Cerebellar nuclear complex (tissue), 1 donor: Measurements from ENCODE around the gene CXXC5.

Experiments
- DNase-seq, 2 experiments: peaks; one replicate each; lab custom pipeline; 2025; lab: John Stamatoyannopoulos, UW

The CXXC5 gene

GRCh38 chr5:139651853-139652787 lies 4.0 kb downstream of the CXXC5 start:
- peak in 1 of 2 experiments; percentile 63 for DNase-seq

GRCh38 chr5:139652788-139653241 lies 4.7 kb downstream of the CXXC5 start:
- DNase-seq, result no peak

DNA sequence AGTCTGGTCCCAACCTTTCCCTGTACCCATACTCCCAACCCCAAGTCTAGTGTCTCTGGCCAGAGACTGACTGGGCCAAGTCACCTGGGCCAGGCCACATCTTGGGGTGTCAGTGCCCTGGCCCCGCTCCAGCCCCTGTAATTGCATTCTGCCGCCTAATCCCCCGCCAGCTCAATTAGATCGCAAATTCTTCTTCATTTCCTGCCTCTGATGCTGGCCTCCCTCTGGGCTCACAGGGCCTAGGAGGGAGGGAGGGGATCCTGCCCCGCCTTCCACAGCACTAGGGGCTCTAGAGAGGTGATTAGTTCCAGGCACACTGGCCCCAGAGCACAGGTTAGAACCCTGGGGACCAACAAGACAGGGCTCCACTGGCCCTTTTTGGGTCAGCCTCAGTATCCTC lies 5.5 kb downstream of the CXXC5 start:
- peak in 1 of 2 experiments; percentile 66 for DNase-seq

GRCh38 chr5:139654464-139654863 lies 6.3 kb downstream of the CXXC5 start:
- no peak for DNase-seq

GRCh38 chr5:139654871-139655491 lies 6.8 kb downstream of the CXXC5 start:
- no peak for DNase-seq

GRCh38 chr5:139655727-139656271 lies 7.7 kb downstream of the CXXC5 start:
- DNase-seq, result no peak

GRCh38 chr5:139657363-139658321 lies 9.5 kb downstream of the CXXC5 start:
- no peak for DNase-seq

- no peak for DNase-seq
Observed at GRCh38 chr5:139658501-139658927, 10.4 kb downstream of the CXXC5 start.

- DNase-seq, result no peak
Observed at GRCh38 chr5:139658928-139659667, 10.9 kb downstream of the CXXC5 start.

DNA sequence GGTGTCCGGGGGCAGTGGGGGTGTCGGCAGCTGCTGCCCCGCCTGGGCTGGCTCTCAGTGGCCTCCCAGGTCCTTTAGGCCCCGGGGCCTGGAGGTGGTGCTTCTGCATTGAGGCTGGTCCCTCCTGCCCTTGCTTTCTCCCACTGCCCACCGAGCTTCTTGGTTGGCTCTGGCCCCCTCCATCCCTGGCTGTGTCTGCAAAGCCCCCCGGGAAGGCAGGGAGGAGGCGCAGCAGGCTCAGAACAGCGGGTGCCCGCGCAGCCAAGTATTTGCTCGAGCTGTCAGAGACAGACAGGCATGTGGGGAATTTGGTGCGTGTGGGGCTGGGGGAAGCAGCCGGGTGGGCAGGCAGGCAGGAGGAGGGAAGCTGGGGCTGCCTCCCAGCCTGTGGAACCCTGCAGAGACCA lies 11.5 kb downstream of the CXXC5 start:
- no peak for DNase-seq

DNA sequence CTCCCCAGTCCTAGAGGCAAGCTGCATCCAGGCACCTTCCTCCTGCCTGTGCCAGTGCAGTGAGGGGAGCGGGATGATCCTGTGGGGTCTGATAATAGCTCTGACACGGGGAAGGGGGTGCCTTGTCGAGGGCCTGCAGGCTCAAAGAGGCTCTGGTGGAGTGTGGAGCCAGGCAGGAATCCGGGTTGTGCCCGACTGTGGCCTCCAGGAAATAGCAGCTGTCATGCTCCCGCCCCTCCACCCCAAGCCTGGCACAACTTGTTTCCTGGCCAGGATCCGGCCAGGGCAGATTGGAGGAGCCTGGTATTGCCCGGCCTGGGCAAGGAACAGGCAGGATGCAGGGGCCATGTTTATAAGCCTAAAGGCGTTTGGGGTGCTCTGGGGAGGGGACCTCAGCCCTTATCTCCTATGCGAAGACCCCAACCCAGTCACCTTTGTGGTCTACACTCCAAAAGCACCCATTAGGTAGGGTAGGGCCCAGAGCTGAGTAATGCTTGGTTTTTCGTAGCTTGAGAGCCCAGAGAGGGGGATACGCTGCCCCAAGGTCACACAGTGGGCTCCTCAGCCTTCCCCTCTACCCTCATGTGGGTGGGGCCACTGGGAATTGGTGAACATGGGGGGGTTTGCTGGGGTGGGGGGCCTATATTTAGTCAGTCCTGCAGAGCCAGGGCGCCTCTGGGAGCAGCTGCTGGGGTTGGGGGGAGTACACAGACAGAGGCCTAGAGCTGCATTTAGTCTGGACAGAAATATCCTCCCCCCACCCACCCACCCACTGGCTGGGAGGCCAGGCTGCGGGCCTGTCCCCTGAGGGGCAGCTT lies 12.2 kb downstream of the CXXC5 start:
- peak; percentile 81 to 86 for DNase-seq

- no peak for DNase-seq
Observed at GRCh38 chr5:139660923-139661814, 13.0 kb downstream of the CXXC5 start.

- no peak for DNase-seq
Observed at GRCh38 chr5:139662617-139663016, 14.5 kb downstream of the CXXC5 start.

DNA sequence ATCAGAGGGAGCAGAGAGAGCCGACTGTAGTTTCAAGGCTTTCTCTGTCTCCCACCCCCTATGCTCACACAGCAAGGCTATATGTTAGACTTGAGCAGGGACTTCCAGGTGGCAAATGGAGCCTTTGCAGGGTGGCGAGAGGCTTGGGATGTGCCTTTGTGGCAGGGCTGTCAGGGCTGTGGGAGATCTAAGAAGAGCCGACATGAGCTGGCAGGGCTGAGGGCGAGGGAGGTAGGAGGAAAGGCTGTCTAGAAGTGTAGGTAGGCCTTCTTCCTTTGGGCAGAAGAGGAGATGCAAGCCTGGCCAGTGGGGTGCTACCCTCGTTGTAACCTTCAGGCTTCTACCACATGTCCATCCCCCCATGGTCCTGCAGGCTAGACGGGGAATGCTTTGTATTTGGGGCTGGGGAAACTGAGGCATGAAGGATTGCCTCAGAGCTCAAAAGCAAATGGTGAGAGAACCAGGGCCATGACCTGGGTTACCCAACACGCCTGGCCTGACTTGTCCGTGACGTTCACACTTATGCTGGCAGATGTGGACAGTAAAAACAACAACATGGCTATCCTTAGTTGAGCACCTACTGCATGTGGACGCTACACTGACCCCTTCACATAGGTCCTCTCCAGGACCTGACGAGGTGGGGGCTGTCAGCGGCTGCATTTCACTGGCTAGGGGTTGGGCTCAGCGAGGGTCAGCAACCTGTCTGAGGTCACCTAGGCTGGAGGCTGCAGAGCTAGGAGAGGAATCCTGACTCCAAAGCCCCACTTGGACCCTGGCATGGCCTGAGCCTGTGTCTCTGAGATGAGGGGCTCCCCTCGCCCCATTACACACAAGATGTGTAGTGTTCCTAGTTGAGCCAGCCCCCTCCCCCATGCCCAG lies 15.3 kb downstream of the CXXC5 start:
- DNase-seq, result no peak

- no peak for DNase-seq
Observed at GRCh38 chr5:139664086-139664693, 16.0 kb downstream of the CXXC5 start.

DNA sequence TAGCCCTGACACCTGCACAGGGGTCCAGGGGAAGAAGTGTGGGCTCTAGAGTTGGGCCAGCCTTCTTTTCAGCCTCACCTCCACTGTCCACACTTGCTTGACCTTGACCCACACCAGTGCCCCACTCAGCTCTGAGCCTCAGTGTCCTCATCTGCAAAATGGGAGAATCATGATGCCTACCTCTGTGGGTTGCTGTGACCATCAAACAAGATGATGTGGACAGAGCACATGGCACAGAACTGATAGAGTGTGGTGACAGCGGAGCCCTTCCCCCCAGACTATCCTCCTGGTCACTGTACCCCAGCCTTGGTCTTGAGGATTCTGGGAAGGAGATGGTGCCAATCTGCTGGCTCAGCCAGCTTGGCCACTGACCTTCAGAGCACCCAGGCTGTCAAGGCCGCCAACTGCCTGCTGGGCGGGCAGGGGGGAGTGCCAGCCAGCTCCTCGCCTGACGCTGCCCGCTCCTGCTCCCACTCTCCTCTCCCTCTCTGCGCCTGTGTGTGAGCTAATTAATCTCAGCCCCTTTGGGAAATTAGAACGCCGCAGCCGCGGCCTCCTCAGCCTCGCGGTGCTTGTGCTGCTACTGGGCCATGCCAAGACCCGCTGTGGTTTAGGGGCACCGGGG lies 16.7 kb downstream of the CXXC5 start:
- DNase-seq, result peak in 1 of 2 experiments; percentile 34

GRCh38 chr5:139665626-139666025 lies 17.5 kb downstream of the CXXC5 start:
- no peak for DNase-seq
